ENCODE results near the gene SVBP. TPM values are rescaled to one million over a fixed set of nuclear protein-coding genes. Genes with fewer than 3 reads are reported as not detected.
"Not testable (repeated sequence)": the region's sequence is repeated elsewhere in the genome, so short reads cannot be mapped to it uniquely, and the experiment has no call there.

The SVBP gene
- 1.2 TPM for total RNA-seq

- peak within 1 kb of the TSS; percentile 96 to 99 for H3K27ac ChIP-seq
- intact Hi-C loops (cut with DNase I), result loop anchor here (1.0 kb wide), 2 partner anchors 29 to 50 kb away; partner anchors contain the start of genes C1orf50, P3H1 and ZNF691
These were observed at the start of gene SVBP, which contains the start of gene ERMAP for GRCh38 chr1:42816585-42817439. TSS of gene SVBP (minus strand) at chr1:42817397. CDS start at chr1:42816544, 853 bp downstream. TSS of gene ERMAP (plus strand) at chr1:42817122. CDS start at chr1:42830449, 13,327 bp downstream.

DNA sequence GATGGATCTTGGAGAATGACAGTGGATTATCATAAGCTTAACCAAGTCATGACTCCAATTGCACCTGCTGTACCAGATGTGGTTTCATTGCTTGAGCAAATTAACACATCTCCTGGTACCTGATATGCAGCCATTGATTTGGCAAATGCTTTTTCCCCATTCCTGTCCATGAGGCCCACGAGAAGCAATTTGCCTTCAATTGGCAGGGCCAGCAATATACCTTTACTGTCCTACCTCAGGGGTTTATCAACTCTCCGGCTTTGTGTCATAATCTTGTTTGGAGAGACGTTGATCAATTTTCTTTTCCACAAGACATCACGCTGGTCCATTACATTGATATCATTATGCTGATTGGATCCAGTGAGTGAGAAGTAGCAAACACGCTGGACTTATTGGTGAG is 49.4 kb upstream of the SVBP start:
- Histone ChIP-seq H3K27me3 (no peaks in the 10 kb centered on the region), H3K27ac (no peak overlapping the region), H3K4me3 (no peak overlapping the region), H3K4me1 (no peaks in the 10 kb centered on the region), H3K9me3 (peaks cover 0 to 5% of the 10 kb centered on the region in 2 donors), H3K36me3 (no peaks in the 10 kb centered on the region)
- no peak for TF ChIP-seq CTCF (IDR thresholded peaks at IDR 0.05)
- no peak for DNase-seq (ENCODE audit: low spot score in 2 of 2)
- intact Hi-C loops (cut with DNase I), result no loop called here

More at GRCh38 chr1:42816585-42817439, at the start of gene SVBP, which contains the start of gene ERMAP:
- H3K9me3 ChIP-seq, result no peaks in the 10 kb centered on the region
- peak; percentile 63 to 94 for DNase-seq (ENCODE audit: low spot score in 2 of 2)
- no peak for TF ChIP-seq CTCF (IDR thresholded peaks at IDR 0.05)
- H3K4me1 ChIP-seq, result peaks cover 4 to 9% of the 10 kb centered on the region in 2 donors
- no peaks in the 10 kb centered on the region for H3K27me3 ChIP-seq
- H3K4me3 ChIP-seq, result peak within 1 kb of the TSS; percentile 81 to 88
- no peaks in the 10 kb centered on the region for H3K36me3 ChIP-seq

GRCh38 chr1:42861014-42861399 is 43.8 kb upstream of the SVBP start:
- H3K9me3 ChIP-seq, result peaks cover 0 to 5% of the 10 kb centered on the region in 2 donors
- DNase-seq (ENCODE audit: low spot score in 2 of 2), result no peak
- no peaks in the 10 kb centered on the region for H3K36me3 ChIP-seq
- intact Hi-C loops (cut with DNase I), result no loop called here
- H3K27me3 ChIP-seq, result no peaks in the 10 kb centered on the region
- H3K4me1 ChIP-seq, result no peaks in the 10 kb centered on the region
- no peak for TF ChIP-seq CTCF (IDR thresholded peaks at IDR 0.05)
- H3K4me3 ChIP-seq, result no peak overlapping the region
- H3K27ac ChIP-seq, result no peak overlapping the region

DNA sequence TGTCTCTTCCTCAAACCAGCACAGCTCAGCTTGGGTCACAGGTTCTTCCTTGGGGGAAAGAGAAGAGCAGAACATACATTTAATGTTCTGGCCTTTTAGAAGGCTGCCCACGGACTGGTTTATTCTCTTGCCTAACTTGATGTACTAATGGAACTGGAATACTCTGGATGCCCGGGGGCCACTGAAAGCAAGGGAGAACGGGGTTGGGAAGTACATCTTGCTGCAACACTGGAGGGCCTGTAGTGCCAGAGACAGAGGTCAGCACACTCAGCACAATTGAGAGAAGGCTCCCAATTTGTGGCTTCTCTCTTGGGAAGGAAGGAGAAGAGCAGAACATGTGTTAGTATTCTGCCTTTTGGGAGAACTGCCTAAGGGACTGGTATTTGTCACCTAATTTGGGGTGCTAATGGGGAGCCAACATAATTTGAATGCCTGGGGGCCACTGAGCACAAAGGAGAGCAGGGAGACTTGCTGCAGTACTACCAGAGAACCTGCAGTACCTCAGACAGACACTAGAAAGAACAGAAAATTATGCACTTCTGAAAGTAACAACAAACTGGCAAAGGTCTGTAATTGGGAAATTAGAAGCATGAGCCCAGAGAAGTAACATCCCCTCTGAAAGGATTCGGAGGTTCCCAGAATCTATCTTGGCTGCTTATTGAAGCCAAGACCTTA is 43.3 kb upstream of the SVBP start:
- Histone ChIP-seq H3K36me3 (no peaks in the 10 kb centered on the region), H3K4me3 (no peak overlapping the region), H3K9me3 (peaks cover 0 to 5% of the 10 kb centered on the region in 2 donors), H3K27ac (no peak overlapping the region), H3K4me1 (no peaks in the 10 kb centered on the region), H3K27me3 (no peaks in the 10 kb centered on the region)
- TF ChIP-seq CTCF (IDR thresholded peaks at IDR 0.05), result no peak
- no peak for DNase-seq (ENCODE audit: low spot score in 2 of 2)
- intact Hi-C loops (cut with DNase I), result no loop called here

- H3K27me3 ChIP-seq; H3K9me3 ChIP-seq; H3K4me1 ChIP-seq; intact Hi-C loops (cut with DNase I); H3K36me3 ChIP-seq; H3K27ac ChIP-seq; DNase-seq (ENCODE audit: low spot score in 2 of 2); H3K4me3 ChIP-seq: not testable (repeated sequence)
These were observed 42.2 kb upstream of the SVBP start for GRCh38 chr1:42859366-42859765.

DNA sequence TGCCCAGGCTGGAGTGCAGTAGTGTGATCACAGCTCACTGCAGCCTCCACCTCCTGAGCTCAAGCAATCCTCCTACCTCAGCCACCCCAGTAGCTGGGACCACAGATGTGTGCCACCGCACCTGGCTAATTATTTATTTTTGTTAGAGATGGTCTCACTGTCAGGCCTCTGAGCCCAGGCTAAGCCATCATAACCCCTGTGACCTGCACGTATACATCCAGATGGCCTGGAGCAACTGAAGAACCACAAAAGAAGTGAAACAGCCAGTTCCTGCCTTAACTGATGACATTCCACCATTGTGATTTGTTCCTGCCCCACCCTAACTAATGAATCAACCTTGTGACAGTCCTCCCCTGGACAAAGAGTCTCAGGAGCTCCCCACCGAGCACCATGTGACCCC is 39.4 kb upstream of the SVBP start:
- DNase-seq (ENCODE audit: low spot score in 2 of 2), result not testable (repeated sequence)

More for the DNA sequence above, 39.4 kb upstream of the SVBP start:
- H3K27me3 ChIP-seq; H3K36me3 ChIP-seq; H3K4me3 ChIP-seq; H3K27ac ChIP-seq; H3K9me3 ChIP-seq; intact Hi-C loops (cut with DNase I); H3K4me1 ChIP-seq: not testable (repeated sequence)

All from ascending aorta (tissue), 2 donors.